SK-N-SH treated with all-trans-retinoic acid at 6 μM for 48 hours (cell line): ENCODE results near the gene SLC43A3.
"Not testable (repeated sequence)": the region's sequence is repeated elsewhere in the genome, so short reads cannot be mapped to it uniquely, and the experiment has no call there.

Source experiments
- ARNTL ChIP-seq: fragments of 450-650 bp; formaldehyde crosslinking; IDR thresholded peaks from 2 replicates; pipeline ENCODE4 v1.5.0; 2020; ENCODE audit warnings: low read depth, mild to moderate bottlenecking, moderate library complexity, borderline replicate concordance
- BACH2 ChIP-seq: fragments of 250-450 bp; sonication (Bioruptor Pico); IDR thresholded peaks from 2 replicates; pipeline ENCODE4 v1.9.0; 2021; ENCODE audit warnings: mild to moderate bottlenecking, borderline replicate concordance
- CSDC2 ChIP-seq: fragments of 250-450 bp; sonication (Bioruptor Pico); IDR thresholded peaks from 2 replicates; pipeline ENCODE4 v1.5.0; 2020; ENCODE audit warnings: mild to moderate bottlenecking, moderate library complexity
- GLIS3 ChIP-seq: fragments of 250-450 bp; sonication (Bioruptor Pico); IDR thresholded peaks from 2 replicates; pipeline ENCODE4 v1.5.0; 2020; ENCODE audit warnings: mild to moderate bottlenecking, moderate library complexity
- PATZ1 ChIP-seq: fragments of 250-450 bp; sonication (Bioruptor Pico); IDR thresholded peaks from 2 replicates; pipeline ENCODE4 v1.8.0; 2020; ENCODE audit warnings: mild to moderate bottlenecking, moderate library complexity, borderline replicate concordance
- POU6F1 ChIP-seq: fragments of 250-450 bp; sonication (Bioruptor Pico); IDR thresholded peaks from 2 replicates; pipeline ENCODE4 v1.8.0; 2021; ENCODE audit warnings: low read depth, mild to moderate bottlenecking, moderate library complexity, borderline replicate concordance
- PPARA ChIP-seq: fragments of 250-450 bp; sonication (Bioruptor Pico); IDR thresholded peaks from 2 replicates; pipeline ENCODE4 v1.5.0; 2020; ENCODE audit warnings: mild to moderate bottlenecking, borderline replicate concordance
- RARB ChIP-seq: fragments of 250-450 bp; sonication (Bioruptor Pico); IDR thresholded peaks from 2 replicates; pipeline ENCODE4 v1.8.0; 2021; ENCODE audit warnings: mild to moderate bottlenecking, moderate library complexity
- TOX ChIP-seq: fragments of 250-450 bp; sonication (Bioruptor Pico); IDR thresholded peaks from 2 replicates; pipeline ENCODE4 v1.8.0; 2021; ENCODE audit warnings: mild to moderate bottlenecking, moderate library complexity, borderline replicate concordance
- ZFP3 ChIP-seq: fragments of 250-450 bp; sonication (Bioruptor Pico); IDR thresholded peaks from 2 replicates; pipeline ENCODE4 v1.5.0; 2020; ENCODE audit warnings: mild to moderate bottlenecking, moderate library complexity
- ZNF565 ChIP-seq: fragments of 450-650 bp; formaldehyde crosslinking; conservative IDR thresholded peaks from 2 replicates; pipeline ENCODE4 v1.5.0; 2020; ENCODE audit warnings: low read depth, mild to moderate bottlenecking, moderate library complexity
- ZNF70 ChIP-seq: fragments of 450-650 bp; formaldehyde crosslinking; IDR thresholded peaks from 2 replicates; pipeline ENCODE4 v1.5.0; 2020; ENCODE audit warnings: mild to moderate bottlenecking, moderate library complexity
- ZNF8 ChIP-seq: fragments of 450-650 bp; formaldehyde crosslinking; IDR thresholded peaks from 2 replicates; pipeline ENCODE4 v1.5.0; 2020; ENCODE audit warnings: mild to moderate bottlenecking, moderate library complexity
- TF ChIP-seq, protein P1 (sequence below): fragments of 250-450 bp; sonication (Bioruptor Pico); IDR thresholded peaks from 2 replicates; pipeline ENCODE4 v1.5.1; 2020; ENCODE audit warnings: low read depth, mild to moderate bottlenecking, moderate library complexity

DNA sequence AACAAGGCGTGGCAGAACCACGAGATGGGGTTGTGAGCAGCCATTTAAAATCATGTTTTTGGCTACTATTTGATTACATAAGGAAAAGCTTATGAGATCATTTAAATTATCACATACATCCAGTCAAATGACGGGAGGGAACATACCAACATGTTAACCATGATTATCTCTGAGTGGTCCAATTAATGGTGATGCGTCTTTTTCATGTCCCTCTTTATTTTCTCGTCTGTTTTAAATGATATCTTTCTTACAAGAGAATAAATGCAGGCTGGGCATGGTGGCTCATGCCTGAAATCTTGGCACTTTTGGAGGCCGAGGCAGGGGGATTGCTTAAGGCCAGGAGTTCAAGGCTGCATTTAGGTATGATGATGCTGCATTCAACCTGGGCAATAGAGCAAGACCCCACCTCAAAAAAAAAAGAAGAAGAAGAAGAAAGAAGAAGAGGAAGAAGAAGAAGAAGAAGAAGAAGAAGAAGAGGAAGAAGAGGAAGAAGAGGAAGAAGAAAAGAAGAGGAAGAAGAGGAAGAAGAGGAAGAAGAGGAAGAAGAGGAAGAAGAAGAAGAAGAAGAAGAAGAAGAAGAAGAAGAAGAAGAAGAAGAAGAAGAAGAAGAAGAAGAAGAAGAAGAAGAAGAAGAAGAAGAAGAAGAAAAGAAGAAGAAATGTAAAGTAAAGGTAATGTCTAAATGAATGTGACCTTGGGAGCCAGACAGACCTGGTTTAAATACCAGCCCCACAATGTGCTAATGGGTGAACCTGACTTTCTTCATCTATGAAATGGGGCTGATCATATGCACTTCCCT, 23.7 kb downstream of the SLC43A3 start:
- not testable (repeated sequence) for TF ChIP-seq PATZ1 (CRISPR knock-in tag); ARNTL (CRISPR knock-in tag); ZFP3 (CRISPR knock-in tag); ZNF565; ZNF8 (CRISPR knock-in tag); RARB (CRISPR knock-in tag); CSDC2 (CRISPR knock-in tag); POU6F1 (CRISPR knock-in tag); GLIS3; BACH2 (CRISPR knock-in tag); PPARA; ZNF70 (CRISPR knock-in tag); TOX (CRISPR knock-in tag)
- TF ChIP-seq, protein P1, sequence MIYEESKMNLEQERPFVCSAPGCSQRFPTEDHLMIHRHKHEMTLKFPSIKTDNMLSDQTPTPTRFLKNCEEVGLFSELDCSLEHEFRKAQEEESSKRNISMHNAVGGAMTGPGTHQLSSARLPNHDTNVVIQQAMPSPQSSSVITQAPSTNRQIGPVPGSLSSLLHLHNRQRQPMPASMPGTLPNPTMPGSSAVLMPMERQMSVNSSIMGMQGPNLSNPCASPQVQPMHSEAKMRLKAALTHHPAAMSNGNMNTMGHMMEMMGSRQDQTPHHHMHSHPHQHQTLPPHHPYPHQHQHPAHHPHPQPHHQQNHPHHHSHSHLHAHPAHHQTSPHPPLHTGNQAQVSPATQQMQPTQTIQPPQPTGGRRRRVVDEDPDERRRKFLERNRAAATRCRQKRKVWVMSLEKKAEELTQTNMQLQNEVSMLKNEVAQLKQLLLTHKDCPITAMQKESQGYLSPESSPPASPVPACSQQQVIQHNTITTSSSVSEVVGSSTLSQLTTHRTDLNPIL (CRISPR knock-in tag), result not testable (repeated sequence)
